Vagina (tissue), 2 donors: ENCODE results near the gene LARP4. TPM values are rescaled to one million over a fixed set of nuclear protein-coding genes. Genes with fewer than 3 reads are reported as not detected.

Experiments used
- DNase-seq, 2 donors: peaks; one replicate each; pipeline ENCODE4 v3.0.0-alpha.2; 2017; ENCODE audit errors: extremely low spot score in 2 of 2
- H3K27ac ChIP-seq: fragments of 200-600 bp; sonication (generic); one replicate; pipeline ENCODE4 v1.5.1; 2019
- H3K27me3 ChIP-seq: fragments of 200-600 bp; sonication (generic); one replicate; pipeline ENCODE4 v1.5.1; 2019
- H3K36me3 ChIP-seq, 2 donors: fragments of 200-600 bp; sonication (generic); one replicate each; pipeline ENCODE4 v1.5.1; 2017 to 2019
- H3K4me1 ChIP-seq: fragments of 200-600 bp; sonication (generic); one replicate; pipeline ENCODE4 v1.5.1; 2019
- H3K4me3 ChIP-seq, 2 donors: fragments of 200-600 bp; sonication (generic); 1 replicate in 1 of 2; 2 replicates in 1 of 2; pipeline ENCODE4 v1.5.1; 2016 to 2019
- H3K9me3 ChIP-seq: fragments of 200-600 bp; sonication (generic); one replicate; pipeline ENCODE4 v1.5.1; 2019
- POLR2A ChIP-seq, 2 donors: fragments of 450-650 bp; IDR thresholded peaks; one replicate each; pipeline ENCODE4 v1.6.1; 2017; ENCODE audit warnings: antibody characterized with exemption in 2 of 2, mild to moderate bottlenecking in 2 of 2, moderate library complexity in 2 of 2
- POLR2AphosphoS5 ChIP-seq, 2 donors: sonication (generic); formaldehyde crosslinking; IDR thresholded peaks; one replicate each; pipeline ENCODE4 v1.9.0; 2017; ENCODE audit warnings: antibody characterized with exemption in 2 of 2, mild to moderate bottlenecking in 2 of 2, low read depth in 1 of 2; ENCODE audit not compliant: insufficient read depth in 1 of 2
- intact Hi-C: fragments of 100-400 bp; cut with DNase I; formaldehyde crosslinking; loops from one replicate; pipeline ENCODE4 v1.15.1; 2023
- total RNA-seq: library from RNA; depleted of rRNA; stranded (reverse); fragments of >200 nt; gene quantifications from one replicate; pipeline ENCODE4 v1.2.3, GENCODE V29; 2016
- TF ChIP-seq, protein P1 (sequence below), 3 experiments: fragments of 450-650 bp in 2 of 3; fragments of 200-600 bp in 1 of 3; sonication (generic) in 1 of 3; IDR thresholded peaks; one replicate each; pipeline ENCODE4 v1.5.1; 2017 to 2019; ENCODE audit warnings: antibody characterized with exemption in 3 of 3, mild to moderate bottlenecking in 2 of 3, moderate library complexity in 2 of 3

The LARP4 gene
- 38.5 TPM for total RNA-seq

DNA sequence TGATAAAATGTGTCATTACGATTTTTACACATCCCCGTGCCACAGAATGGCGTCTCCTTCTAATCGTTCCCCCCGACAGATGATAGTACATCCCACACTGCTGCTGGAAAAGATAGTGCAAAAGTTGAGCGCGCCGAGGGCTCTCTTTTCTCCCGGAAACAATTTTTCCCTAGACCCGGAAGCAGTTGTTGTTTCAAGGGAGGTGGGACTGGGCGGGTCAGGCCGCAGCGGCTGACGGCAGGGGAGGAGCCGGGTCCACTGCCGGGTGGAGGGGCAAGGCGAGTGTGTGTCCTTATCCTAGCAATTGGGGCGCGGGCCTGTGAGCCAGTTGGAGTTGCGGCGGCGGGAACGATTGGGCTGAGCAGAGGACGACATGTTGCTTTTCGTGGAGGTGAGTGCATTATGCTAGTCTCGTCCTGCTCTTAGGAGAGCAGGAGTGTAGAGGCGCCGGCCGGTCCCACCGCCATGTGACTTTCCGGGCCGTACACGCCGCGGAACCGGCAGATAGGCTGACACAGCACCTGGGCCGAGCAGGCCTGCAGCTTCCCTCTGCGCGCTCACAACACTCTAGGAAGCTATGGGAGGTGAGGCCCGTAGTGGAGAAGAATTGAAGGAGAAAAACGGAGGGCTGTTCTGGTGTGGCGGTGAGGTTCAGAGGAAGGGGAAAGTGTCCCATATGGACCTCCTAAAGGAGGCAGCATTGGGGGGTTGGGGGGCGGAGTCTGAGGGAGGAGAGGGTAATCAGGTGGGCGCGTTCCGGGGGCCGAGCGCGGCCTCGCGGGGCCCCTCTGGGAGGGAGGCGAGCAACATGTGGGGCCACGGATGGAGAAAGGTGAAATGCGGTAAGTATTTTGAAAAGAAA, at the start of gene LARP4:
TSS of gene LARP4 (plus strand) at position 248 of the 862 bp plus-strand sequence. CDS start at position 374, 126 bp downstream.
- TF ChIP-seq POLR2A (IDR thresholded peaks at IDR 0.05) (peak in 1 of 2 donors; percentile 77), POLR2AphosphoS5 (IDR thresholded peaks at IDR 0.05; ENCODE audit: insufficient read depth in 1 of 2, low read depth in 1 of 2) (peak; percentile 97 to 99)
- TF ChIP-seq, protein P1, sequence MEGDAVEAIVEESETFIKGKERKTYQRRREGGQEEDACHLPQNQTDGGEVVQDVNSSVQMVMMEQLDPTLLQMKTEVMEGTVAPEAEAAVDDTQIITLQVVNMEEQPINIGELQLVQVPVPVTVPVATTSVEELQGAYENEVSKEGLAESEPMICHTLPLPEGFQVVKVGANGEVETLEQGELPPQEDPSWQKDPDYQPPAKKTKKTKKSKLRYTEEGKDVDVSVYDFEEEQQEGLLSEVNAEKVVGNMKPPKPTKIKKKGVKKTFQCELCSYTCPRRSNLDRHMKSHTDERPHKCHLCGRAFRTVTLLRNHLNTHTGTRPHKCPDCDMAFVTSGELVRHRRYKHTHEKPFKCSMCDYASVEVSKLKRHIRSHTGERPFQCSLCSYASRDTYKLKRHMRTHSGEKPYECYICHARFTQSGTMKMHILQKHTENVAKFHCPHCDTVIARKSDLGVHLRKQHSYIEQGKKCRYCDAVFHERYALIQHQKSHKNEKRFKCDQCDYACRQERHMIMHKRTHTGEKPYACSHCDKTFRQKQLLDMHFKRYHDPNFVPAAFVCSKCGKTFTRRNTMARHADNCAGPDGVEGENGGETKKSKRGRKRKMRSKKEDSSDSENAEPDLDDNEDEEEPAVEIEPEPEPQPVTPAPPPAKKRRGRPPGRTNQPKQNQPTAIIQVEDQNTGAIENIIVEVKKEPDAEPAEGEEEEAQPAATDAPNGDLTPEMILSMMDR (IDR thresholded peaks at IDR 0.05): peak in 1 of 3 experiments; percentile 16
- Histone ChIP-seq H3K27ac (peak within 1 kb of the TSS; percentile 92), H3K36me3 (no peaks in the 10 kb centered on the region), H3K4me3 (peak within 1 kb of the TSS; percentile 60 to 78), H3K4me1 (peaks cover 35% of the 10 kb centered on the region), H3K27me3 (no peaks in the 10 kb centered on the region), H3K9me3 (no peaks in the 10 kb centered on the region)
- DNase-seq: peak in 1 of 2 donors; percentile 96
- intact Hi-C loops: no loop called here

DNA sequence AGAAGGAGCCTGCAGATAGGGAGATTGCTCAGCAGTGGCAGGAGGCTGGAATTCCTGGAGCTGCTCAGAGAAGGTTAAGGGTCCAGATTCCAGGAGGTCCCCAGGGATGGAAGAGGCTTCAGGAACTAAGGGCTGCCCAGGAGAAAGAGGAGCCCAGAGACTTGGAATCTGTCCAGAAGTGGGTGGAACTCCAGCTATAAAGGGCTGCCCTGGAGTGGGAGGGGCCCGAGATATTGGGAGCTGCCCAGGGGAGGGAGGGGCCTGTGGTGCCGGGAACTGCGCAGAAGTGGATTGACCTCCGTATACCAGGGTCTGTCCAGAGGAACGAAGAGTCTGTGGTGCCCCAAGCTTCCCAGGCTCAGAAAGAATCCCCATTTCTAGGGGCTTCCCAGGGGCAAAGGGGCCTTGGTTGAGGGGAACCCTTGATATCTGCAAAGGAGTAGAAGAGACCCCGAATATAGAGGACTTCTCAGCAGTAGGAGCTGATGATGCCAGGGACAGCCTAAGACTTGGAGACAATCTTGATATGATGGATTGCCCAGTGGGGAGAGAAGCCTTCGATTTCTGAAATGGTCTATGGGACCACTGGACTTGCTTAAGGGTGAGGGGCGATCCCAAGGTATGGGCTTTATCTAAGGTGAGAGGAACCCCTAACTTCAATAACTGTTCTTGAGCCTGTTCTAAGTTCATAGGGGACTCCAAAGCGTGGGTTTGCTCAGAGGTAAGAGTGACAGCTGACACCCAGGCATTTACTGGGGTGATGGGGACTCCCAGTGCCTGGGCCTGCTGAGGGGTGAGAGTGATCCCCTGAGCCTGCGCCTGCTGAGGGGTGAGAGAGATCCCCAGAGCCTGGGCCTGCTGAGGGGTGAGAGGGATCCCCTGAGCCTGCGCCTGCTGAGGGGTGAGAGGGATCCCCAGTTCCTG, 49.3 kb upstream of the LARP4 start:
- H3K27ac ChIP-seq: no peak overlapping the region

DNA sequence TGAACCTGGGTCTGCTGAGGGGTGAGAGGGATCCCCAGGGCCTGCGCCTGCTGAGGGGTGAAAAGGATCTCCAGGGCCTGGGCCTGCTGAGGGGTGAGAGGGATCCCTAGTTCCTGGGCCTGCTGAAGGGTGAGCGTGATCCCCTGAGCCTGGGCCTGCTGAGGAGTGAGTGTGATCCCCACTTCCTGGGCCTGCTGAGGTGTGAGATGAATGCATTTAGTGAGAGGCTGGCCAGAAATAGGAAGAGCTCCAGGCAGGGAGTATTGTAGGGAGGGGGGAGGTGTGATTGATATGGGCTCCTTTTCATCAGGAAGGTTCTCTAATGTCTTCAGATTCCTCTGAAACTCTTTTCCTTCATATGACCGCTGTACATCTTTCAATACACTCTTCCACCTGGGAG, 47.3 kb upstream of the LARP4 start:
- TF ChIP-seq POLR2A (IDR thresholded peaks at IDR 0.05) (no peak), POLR2AphosphoS5 (IDR thresholded peaks at IDR 0.05; ENCODE audit: insufficient read depth in 1 of 2, low read depth in 1 of 2) (no peak)
- TF ChIP-seq, protein P1 (IDR thresholded peaks at IDR 0.05): no peak
- DNase-seq: no peak
- no peak overlapping the region for H3K27ac ChIP-seq
- intact Hi-C loops: no loop called here
- no peaks in the 10 kb centered on the region for H3K4me1 ChIP-seq
- no peak overlapping the region for H3K4me3 ChIP-seq
- H3K9me3 ChIP-seq: no peaks in the 10 kb centered on the region
- H3K36me3 ChIP-seq: no peaks in the 10 kb centered on the region
- no peaks in the 10 kb centered on the region for H3K27me3 ChIP-seq

More for the DNA sequence above, 49.3 kb upstream of the LARP4 start:
- Histone ChIP-seq H3K36me3 (no peaks in the 10 kb centered on the region), H3K27me3 (no peaks in the 10 kb centered on the region), H3K9me3 (no peaks in the 10 kb centered on the region), H3K4me1 (no peaks in the 10 kb centered on the region), H3K4me3 (no peak overlapping the region)
- intact Hi-C loops: no loop called here
- TF ChIP-seq POLR2A (IDR thresholded peaks at IDR 0.05) (no peak), POLR2AphosphoS5 (IDR thresholded peaks at IDR 0.05; ENCODE audit: insufficient read depth in 1 of 2, low read depth in 1 of 2) (no peak)
- TF ChIP-seq, protein P1 (IDR thresholded peaks at IDR 0.05): no peak
- DNase-seq: no peak

GRCh38 chr12:50353869-50354593, 46.7 kb upstream of the LARP4 start:
- no peaks in the 10 kb centered on the region for H3K36me3 ChIP-seq
- no peaks in the 10 kb centered on the region for H3K27me3 ChIP-seq
- peak overlapping the region; percentile 15 for H3K27ac ChIP-seq
- intact Hi-C loops: no loop called here
- TF ChIP-seq POLR2AphosphoS5 (IDR thresholded peaks at IDR 0.05; ENCODE audit: insufficient read depth in 1 of 2, low read depth in 1 of 2) (no peak), POLR2A (IDR thresholded peaks at IDR 0.05) (no peak)
- TF ChIP-seq, protein P1 (IDR thresholded peaks at IDR 0.05): no peak
- no peak overlapping the region for H3K4me3 ChIP-seq
- H3K4me1 ChIP-seq: no peaks in the 10 kb centered on the region
- DNase-seq: no peak
- H3K9me3 ChIP-seq: no peaks in the 10 kb centered on the region
